ELR (cell line): ENCODE data around the gene B3GALT6.
"Not testable (repeated sequence)": the region's sequence is repeated elsewhere in the genome, so short reads cannot be mapped to it uniquely, and the experiment has no call there.

Source experiments
- DNase-seq: peaks from one replicate; pipeline ENCODE4 v3.0.0-alpha.2; 2015; ENCODE audit warnings: low read depth

The B3GALT6 gene

GRCh38 chr1:1245178-1245816 lies 13.3 kb downstream of the B3GALT6 start:
- DNase-seq = no peak

- DNase-seq = no peak
Observed at GRCh38 chr1:1245817-1246576, 14.0 kb downstream of the B3GALT6 start.

- DNase-seq = no peak
Observed at GRCh38 chr1:1246577-1247340, 14.7 kb downstream of the B3GALT6 start, which contains the start of gene C1QTNF12. C1QTNF12 (minus strand) TSS chr1:1246722; CDS start chr1:1246690, 32 bp downstream.

GRCh38 chr1:1247341-1247913 lies 15.4 kb downstream of the B3GALT6 start:
- DNase-seq = no peak

- DNase-seq = not testable (repeated sequence)
Observed at GRCh38 chr1:1248009-1248913, 16.2 kb downstream of the B3GALT6 start.

GRCh38 chr1:1250786-1251284 lies 18.8 kb downstream of the B3GALT6 start:
- no peak for DNase-seq

GRCh38 chr1:1253314-1253713 lies 21.3 kb downstream of the B3GALT6 start:
- no peak for DNase-seq

GRCh38 chr1:1253972-1254666 lies 22.1 kb downstream of the B3GALT6 start:
- no peak for DNase-seq

- no peak for DNase-seq
Observed at GRCh38 chr1:1254667-1254998, 22.6 kb downstream of the B3GALT6 start.

GRCh38 chr1:1255078-1255477 lies 23.0 kb downstream of the B3GALT6 start:
- DNase-seq = no peak

GRCh38 chr1:1255611-1256010 lies 23.6 kb downstream of the B3GALT6 start:
- DNase-seq = no peak

- no peak for DNase-seq
Observed at GRCh38 chr1:1256956-1257871, 25.2 kb downstream of the B3GALT6 start.

- DNase-seq = no peak
Observed at GRCh38 chr1:1259119-1259488, 27.1 kb downstream of the B3GALT6 start.

- DNase-seq = no peak
Observed at GRCh38 chr1:1259540-1259939, 27.5 kb downstream of the B3GALT6 start.

GRCh38 chr1:1259951-1260600 lies 28.0 kb downstream of the B3GALT6 start:
- DNase-seq = no peak

GRCh38 chr1:1260843-1261560 lies 29.0 kb downstream of the B3GALT6 start:
- DNase-seq = no peak

- no peak for DNase-seq
Observed at GRCh38 chr1:1262071-1262470, 30.0 kb downstream of the B3GALT6 start.

- DNase-seq = no peak
Observed at GRCh38 chr1:1262758-1263157, 30.7 kb downstream of the B3GALT6 start.
